IPS-NIHi7 (cell line): ENCODE data around the gene MLH1.

ENCODE experiments used
- DNase-seq: peaks from one replicate; pipeline ENCODE4 v3.0.0; 2012; ENCODE audit warnings: mixed read lengths; ENCODE audit errors: extremely low spot score

MLH1 gene

DNA sequence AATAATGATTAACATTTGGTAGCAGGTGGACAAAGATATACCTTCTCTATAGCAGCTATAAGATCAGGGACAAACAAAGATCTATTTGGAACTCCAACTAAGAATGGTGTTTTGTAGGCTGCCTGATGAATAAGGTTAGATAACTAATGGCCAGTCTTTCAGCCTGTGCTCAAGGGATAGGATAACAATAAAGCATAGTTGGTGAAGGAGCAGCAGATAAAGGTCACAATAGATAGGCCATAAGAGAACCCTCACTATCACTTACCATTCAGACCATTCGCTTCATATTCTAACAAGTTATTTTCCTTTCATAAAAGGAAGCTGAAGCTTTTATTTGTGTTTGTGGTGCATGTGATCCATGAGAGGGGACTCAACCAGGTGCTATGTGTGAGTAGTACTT is 20.2 kb upstream of the MLH1 start:
- no peak for DNase-seq

DNA sequence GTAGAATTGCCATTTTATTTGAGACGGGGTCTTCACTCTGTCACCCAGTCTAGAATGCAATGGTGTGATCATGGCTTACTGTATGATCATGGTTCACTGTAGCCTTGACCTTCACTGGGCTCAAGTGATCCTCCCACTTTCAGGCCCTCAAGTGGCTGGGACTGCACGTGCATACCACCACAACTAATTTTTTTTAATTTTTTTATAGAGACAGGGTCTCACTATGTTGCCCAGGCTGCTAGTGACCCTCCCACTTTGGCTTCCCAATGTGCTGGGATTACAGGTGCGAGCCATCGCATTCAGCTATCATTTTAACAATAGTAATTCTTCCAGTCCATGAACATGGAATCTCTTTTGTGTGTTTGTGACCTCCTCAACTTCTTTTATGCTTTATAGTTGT is 12.3 kb upstream of the MLH1 start:
- no peak for DNase-seq

DNA sequence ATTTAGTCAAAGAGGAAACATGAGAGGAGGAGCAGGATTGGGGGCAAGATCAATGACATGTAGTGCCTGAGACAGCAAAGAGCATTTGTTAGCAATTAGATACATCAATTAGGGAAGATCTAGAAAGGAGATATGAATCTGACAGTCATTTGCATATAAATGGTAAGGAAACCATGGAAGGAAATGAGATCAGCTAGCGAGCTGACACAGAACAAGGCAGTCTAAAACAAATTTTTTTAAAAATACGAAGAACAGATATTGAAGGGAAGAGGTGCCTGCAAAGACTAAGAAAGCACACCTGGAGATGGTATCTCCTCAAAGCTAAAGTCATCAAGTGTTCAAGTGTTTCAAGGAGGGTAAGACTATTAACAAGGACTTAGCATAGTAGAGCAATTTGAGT is 5.0 kb upstream of the MLH1 start:
- no peak for DNase-seq

DNA sequence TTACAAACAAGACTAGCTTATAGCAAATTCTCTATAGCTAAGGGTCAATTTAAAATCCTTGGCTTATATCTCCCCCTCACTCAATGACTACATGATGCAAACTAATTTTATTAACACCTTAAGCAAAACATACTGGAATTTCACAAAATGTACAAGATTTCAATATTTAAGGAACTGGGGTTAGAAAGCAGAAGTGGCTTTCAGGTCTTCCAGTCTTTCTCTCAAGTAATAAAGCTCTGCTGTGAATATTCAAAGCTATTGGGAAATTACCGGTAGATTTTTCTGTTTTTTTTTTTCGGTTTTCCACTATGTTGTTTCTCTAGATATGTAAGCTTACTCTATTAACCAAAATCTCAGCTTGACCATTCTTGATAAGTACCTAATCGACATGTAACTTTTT is 4.3 kb upstream of the MLH1 start:
- no peak for DNase-seq

DNA sequence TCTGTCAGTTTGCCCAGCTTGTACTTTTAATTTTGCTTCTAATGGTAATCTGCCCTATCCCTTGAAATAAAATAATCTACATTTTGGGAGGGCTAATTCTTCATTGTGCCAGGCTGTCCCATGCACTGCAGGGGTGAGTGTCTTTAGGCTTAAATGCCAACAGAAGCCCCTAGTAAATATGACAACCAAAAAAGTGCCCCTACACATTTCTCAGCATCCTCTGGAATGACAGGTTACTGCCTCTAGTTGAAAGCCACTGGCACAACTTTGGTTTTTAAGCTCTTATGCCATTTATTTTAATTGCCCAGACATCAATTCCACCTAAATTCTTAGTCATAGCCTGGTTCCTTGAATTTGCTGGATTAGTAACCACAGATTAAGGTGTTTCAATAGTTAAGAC is 3.8 kb upstream of the MLH1 start:
- DNase-seq = no peak

DNA sequence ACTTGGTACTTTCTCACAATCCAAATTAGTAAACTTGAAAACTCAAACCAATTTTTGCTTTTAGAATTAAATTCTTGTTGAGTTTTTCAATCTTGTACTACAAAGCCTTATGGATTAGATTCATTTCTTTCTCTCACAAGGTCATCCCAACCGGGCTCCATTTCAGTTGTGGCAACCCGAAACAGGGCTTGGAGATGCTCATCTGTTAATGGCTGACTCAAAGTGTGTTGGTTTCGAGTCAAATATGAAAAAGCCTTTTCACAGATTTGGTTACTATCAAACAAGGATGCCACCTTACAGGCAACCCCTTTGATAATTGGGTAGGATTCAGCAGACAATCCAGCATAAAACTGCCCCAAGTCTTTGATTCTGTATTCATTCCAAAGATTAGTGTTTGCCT is 2.2 kb upstream of the MLH1 start:
- DNase-seq = no peak

DNA sequence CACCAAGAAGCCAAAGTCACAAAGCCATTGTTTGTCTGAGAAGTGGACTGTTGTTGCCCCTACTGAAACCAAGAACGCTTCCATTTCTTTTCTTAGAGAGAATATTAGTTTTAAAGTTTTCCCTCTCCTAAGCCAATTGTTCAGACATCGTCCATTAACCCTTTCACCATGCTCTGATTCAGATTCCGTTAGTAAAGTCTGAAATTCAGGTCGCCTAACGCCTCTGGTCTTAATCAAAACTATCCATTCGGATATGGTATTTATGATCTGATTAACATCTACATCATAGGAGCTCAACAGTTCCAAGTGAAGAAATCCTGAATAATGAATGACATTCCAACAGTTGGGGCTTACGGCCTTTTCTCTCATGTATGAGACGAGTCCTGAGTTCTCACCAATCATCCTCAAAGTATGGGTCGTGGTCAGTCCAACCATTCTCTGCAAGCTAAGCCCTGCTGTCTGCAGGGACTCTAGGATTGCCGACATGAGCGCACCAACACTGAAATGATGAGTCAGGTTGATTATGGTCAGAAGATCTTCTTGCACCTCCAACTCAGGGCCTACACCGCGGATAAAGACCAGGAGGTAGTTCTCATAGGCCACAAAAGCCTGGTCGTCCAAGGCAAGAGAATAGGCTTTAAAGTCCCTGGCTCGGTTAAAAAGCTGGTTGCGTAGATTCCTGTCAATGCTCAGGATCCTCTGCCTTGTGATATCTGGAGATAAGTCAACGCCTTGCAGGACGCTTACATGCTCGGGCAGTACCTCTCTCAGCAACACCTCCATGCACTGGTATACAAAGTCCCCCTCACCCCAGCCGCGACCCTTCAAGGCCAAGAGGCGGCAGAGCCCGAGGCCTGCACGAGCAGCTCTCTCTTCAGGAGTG is 1.2 kb upstream of the MLH1 start:
- no peak for DNase-seq

DNA sequence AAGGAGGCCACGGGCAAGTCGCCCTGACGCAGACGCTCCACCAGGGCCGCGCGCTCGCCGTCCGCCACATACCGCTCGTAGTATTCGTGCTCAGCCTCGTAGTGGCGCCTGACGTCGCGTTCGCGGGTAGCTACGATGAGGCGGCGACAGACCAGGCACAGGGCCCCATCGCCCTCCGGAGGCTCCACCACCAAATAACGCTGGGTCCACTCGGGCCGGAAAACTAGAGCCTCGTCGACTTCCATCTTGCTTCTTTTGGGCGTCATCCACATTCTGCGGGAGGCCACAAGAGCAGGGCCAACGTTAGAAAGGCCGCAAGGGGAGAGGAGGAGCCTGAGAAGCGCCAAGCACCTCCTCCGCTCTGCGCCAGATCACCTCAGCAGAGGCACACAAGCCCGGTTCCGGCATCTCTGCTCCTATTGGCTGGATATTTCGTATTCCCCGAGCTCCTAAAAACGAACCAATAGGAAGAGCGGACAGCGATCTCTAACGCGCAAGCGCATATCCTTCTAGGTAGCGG is 452 bp upstream of the MLH1 start, which contains the start of gene EPM2AIP1:
Gene EPM2AIP1 (minus strand): TSS at position 326 of the 520 bp plus-strand sequence. CDS start 54 bp downstream, at position 272.
- no peak for DNase-seq

DNA sequence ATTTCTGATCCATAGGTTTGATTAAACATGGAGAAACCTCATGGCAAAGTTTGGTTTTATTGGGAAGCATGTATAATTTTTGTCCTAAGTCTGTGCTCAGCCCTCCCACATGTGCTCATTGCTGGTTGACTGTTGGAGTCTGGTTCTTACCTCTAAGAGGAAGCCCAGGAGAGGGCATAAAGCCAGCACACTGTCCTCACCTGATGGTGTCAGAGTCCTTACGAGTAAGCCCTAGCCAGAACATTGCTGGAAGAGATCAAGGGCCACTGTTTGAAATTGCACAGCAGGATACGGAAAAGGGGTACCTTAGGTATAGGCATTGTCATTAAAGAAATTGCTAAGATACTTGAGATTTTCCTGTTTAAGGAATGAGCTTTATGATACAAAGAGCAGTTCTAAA is 21.3 kb downstream of the MLH1 start:
- DNase-seq = no peak

DNA sequence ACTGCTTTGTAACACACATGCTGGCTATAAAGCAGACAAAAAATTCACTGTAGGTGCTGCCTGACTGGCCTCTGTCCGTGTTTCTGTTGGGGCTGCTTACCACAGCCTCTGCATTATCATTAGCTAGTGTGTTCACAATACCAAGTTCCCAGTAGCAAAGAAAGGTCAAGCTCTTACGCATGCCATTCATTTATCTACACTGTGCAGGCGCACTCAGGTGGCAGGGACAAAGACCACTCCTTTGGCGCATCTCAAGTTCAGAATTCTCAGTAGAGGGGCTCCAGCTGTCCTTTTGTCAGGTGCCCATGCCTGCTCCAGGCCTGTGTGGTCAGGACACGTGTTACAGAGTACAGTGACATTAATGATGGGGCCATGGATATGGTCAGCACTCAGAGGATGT is 22.3 kb downstream of the MLH1 start:
- DNase-seq = no peak

DNA sequence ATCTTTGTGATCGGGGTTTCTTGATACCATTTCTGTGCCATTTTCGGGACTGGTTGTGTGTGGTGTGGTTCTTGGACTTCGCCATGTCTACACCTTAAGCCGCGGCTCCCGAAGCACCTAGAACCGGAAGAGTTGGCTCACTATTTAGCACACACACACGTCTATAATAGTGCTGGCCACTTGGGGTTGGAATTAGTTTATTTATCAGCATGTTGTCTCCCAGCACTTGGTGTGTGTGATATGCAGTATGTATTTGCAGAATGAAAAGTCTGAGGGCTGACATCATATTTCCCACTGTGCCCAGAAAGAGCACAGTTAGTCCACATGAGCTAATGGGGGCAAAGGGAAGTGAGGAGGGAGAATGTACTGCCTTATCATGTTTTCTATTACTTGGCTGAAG is 23.6 kb downstream of the MLH1 start:
- DNase-seq = no peak

DNA sequence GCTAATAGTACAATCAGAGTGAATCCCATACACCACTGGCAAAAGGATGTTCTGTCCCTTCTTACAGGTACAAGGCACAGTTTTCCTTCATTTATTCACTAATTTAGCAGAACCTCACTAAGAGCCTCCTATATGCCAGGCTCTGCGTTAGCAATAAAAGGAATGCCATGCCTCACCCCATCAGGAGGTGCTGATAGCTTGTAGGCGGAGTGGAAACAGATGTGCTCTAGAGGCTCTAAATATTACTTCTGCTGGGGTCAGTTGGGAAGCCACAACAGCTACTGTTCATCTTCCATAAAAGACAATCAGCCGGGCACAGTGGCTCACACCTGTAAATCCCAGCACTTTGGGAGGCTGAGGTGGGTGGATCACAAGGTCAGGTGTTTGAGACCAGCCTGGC is 24.4 kb downstream of the MLH1 start:
- DNase-seq = no peak

DNA sequence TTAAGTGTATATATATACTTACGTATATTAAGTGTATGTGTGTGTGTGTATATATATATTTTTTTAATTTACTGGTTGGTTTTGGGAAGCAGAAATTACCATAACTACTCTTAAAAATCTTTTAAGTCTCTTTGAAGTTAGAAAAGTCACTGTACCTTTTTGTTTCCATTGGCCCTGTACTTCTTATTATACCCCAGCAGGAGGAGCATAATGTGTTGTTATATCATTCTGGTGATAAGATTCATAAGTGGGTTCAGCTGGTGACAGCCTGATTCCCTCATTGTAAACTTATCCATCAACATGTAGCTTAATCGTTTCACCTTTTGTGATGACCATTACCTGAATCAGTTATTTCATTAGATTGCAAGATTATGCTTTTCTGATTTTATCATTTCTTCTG is 30.8 kb downstream of the MLH1 start:
- DNase-seq = no peak

DNA sequence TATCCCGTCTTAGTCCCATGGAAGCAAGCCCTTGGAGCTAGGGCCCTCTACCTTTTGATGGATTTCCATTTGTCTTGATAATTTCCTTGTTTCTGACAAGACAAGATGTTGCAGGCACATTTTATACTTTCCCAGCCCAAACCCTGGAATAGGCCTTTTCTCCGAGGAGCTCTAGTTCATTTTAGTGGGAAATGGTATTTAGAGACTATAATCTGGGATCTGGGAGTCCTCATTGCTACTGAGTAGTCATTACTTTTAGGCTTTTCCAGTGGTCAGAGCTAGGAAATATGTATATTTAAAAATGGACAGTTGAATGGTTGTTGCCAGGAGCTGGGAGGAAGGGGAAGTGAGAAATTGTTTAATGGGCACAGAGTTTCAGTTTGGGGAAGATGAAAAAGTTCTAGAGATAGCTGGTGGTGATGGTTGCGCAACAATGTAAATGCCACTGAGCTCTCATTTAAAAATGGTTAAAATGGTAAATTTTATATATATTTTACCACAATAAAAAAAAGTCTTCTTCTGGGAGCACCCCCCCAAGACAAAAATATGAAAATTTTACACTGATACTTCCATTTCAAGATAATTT is 31.6 kb downstream of the MLH1 start:
- DNase-seq = no peak

DNA sequence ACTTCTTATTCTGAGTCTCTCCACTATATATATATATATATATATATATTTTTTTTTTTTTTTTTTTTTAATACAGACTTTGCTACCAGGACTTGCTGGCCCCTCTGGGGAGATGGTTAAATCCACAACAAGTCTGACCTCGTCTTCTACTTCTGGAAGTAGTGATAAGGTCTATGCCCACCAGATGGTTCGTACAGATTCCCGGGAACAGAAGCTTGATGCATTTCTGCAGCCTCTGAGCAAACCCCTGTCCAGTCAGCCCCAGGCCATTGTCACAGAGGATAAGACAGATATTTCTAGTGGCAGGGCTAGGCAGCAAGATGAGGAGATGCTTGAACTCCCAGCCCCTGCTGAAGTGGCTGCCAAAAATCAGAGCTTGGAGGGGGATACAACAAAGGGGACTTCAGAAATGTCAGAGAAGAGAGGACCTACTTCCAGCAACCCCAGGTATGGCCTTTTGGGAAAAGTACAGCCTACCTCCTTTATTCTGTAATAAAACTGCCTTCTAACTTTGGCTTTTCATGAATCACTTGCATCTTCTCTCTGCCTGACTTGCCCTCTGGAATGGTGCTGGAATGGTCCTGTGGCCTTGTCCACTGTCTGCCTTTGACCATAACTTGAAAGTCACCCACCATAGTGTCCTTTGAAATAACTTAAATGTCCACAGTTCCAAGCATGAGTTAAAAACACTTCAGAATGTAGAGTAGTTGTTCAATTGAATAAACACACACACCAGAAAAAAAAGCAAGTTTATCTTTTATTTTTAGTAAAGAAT is 32.4 kb downstream of the MLH1 start:
- no peak for DNase-seq

DNA sequence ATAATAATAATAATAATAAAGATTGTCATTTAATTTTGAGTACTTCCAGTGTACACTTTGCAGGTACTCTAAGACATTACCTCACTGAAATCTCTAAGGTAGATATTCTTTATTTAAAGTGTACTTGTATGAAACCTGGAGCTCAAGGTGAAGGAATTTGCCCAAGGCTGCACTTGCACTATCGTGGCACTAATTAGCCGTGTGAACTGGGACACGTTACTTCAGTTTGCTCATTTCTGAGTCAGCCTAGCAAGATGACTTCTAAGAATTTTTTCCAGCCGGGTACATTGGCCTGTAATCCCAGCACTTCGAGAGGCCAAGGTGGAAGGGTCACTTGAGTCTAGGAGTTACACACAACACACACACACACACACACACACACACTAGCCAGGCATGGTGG is 33.5 kb downstream of the MLH1 start:
- no peak for DNase-seq

DNA sequence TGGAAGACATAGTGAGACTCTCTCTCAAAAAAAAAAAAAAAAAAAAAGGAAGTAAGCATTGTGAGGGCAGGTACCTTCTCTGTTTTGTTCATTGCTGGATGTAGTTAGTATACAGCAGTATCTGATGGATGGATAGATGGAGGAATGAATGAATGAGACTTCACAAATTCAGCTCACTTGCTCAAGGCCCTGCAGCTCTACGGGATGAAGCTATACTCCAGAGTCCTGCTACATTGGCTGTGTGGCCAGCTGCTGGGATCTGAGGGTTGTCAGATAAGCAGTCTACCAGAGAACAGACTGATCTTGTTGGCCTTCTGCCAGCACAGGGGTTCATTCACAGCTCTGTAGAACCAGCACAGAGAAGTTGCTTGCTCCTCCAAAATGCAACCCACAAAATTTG is 35.0 kb downstream of the MLH1 start:
- no peak for DNase-seq

DNA sequence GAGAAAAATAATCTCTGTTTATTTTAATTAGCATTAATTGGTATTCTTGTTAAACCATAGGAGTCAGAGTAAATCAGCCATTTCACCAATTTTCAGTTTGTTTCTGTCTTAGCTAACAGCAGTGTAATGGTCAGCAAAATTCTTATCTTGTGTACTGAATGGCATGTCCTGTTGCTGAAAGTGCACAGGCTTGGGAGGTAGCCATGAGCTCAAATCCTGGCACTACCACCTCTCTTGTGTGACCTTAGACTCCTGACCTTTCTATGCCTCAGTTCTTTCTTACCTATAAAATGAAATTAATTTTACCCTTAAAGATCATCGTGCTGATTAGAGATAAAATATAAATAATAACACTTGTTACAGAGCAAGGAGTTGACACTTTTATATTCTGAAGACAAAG is 35.8 kb downstream of the MLH1 start:
- DNase-seq = no peak

DNA sequence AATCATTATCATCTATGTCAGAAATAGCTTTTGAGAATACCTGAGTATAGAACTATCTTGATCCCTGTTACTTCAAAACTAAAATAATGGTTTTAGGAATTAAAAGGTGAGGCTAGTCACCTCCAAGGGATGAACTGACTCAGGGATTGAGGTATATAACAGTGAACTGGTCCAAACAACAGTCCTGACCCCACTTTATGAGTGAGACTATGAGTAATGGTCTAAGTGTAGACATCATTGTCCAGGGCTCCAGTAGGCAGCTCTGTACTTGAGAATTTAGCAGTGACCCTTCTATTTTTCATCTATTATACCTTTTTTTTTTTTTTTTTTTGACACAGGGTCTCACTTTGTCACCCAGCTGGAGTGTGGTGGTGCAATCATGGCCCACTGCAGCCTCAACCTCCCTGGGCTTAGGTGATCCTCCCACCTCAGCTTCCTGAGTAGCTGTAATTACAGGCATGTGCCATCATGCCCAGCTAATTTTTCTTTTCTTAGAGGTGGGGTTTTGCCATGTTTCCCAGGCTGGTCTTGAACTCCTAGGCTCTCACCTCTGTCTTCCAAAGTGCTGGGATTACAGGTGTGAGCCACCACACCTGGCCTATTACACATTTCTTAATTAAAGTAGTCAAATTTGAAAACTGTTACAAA is 36.3 kb downstream of the MLH1 start:
- no peak for DNase-seq

DNA sequence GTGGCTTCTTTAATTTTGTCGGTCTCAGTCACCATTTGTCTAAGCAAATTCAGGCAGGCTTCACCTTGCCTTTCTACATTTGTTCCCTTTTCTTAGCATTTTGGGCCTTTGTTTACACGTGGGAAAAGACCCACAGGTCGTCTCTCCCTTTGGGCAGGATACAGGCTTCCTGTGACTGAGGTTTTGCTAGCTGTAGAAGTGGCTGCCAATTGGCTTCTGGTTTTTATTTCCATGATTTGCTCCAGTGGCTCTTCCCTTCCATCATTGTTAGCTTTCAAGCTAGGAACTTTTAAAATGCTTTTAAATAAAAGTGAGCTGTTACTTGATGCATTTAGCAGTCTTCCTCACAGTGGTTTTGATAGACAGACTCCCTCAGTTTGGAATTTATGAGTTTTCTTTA is 37.3 kb downstream of the MLH1 start:
- no peak for DNase-seq

DNA sequence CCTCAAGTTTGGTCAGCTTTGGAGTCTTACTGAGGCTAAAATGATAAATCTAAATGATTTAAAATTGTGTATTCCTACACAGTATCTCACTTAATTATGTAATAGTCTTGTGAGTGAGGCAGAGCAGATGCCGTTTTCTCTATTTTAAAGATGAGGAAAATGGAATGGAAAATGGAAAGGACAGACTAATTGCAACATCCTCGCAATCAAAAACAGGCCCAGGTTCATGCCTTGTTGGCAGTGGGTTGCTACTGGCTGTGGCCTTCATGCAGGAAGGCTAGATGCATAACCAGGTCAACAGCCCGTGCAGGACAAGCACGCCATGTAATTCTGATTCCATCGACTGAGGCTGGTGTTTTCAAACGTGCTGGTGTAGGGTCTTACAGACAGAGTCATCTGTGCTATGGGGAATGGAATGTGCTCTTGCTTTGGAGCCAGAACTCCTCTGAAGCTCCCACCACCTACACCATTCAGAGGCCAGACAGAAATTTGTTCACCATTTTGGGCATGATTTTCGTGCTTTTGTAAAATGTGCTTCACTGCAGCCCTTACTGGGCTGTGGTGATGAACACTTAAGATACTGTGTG is 37.9 kb downstream of the MLH1 start:
- DNase-seq = no peak

DNA sequence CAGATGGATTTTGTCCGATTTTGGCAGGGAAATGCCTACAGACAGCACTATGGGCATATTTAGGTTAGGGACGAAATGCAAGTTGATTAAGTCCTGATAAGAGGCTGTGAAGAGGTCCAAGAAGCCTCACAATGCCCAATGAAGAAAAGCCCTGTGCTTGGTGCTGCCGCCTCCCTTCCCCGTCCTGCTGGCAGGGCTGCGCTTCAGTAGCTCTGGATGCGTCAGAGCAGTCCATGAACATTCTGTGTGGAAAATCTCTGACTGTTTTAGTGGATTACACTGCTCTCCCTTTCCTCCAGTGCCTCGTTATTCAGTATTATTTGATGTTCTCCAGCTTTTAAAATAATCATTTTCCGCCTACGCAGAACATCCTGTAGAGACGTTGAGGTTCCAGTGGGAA is 39.6 kb downstream of the MLH1 start:
- DNase-seq = no peak
